ENCODE data around the gene TUBB4A. TPM values are rescaled to one million over a fixed set of nuclear protein-coding genes. Genes with fewer than 3 reads are reported as not detected.

TUBB4A gene
- total RNA-seq, 1 experiment from 2014 or later, result 4.4 TPM

GRCh38 chr19:6491802-6492592 is 10.1 kb downstream of the TUBB4A start:
- Histone ChIP-seq H3K27me3 (ENCODE audit: control insufficient read depth, insufficient read depth, low read length) (no peaks in the 10 kb centered on the region), H3K4me1 (ENCODE audit: control insufficient read depth, insufficient read depth, low read length) (no peaks in the 10 kb centered on the region), H3K27ac (ENCODE audit: low read length) (no peak overlapping the region), H3K9me3 (ENCODE audit: control insufficient read depth, insufficient read depth, low read depth, low read length) (no peaks in the 10 kb centered on the region), H3K36me3 (ENCODE audit: control insufficient read depth, insufficient read depth, low read length) (no peaks in the 10 kb centered on the region), H3K4me3 (ENCODE audit: low read depth in 2 of 2, low read length in 2 of 2) (no peak overlapping the region)
- CTCF ChIA-PET, result no interaction called here
- intact Hi-C loops (cut with micrococcal nuclease; ENCODE audit: unreplicated experiment), result no loop called here
- in situ Hi-C loops (cut with HindIII; ENCODE audit: low pct_unique_long_range_greater_than_20kb, low sequenced_read_pairs), result no loop called here
- DNase-seq (ENCODE audit: low read depth, low spot score) (no peak), ATAC-seq (no peak)
- no TSS peak for BruUV-seq (replicated peaks)
- no peak for TF ChIP-seq SIN3A (IDR thresholded peaks at IDR 0.05; ENCODE audit: borderline replicate concordance, insufficient read depth, low read depth, low read length)
- TF ChIP-seq CTCF (IDR thresholded peaks at IDR 0.05), result no peak
- TF ChIP-seq POLR2AphosphoS5 (IDR thresholded peaks at IDR 0.05; ENCODE audit: low read depth, low read length), result no peak
- no peak for TF ChIP-seq REST (IDR thresholded peaks at IDR 0.05; ENCODE audit: insufficient read depth in 1 of 2, low read depth in 2 of 2, low read length in 1 of 2)
- no peak for TF ChIP-seq TCF7L2 (IDR thresholded peaks at IDR 0.05; ENCODE audit: low read depth, low read length)
- POLR2A ChIA-PET, result no interaction called here

DNA sequence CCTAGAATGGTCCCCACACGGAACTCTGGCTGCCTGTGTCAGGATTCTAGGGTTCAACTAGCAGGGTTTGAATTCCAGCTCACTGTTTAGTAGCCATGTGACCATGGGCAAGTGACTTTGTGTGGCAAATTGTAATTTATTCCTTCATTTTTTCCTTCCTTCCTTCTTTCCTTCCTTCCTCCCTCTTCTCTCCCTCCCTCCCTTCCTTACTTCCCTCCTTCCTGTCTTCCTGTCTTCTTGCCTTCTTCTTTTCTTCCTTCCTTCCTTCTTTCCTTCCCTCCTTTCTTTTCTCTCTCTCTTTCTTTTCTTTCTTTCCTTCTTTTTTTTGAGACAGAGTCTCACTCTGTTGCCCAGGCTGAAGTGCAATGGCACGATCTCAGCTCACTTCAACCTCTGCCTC is 12.0 kb downstream of the TUBB4A start:
- in situ Hi-C loops (cut with HindIII; ENCODE audit: low pct_unique_long_range_greater_than_20kb, low sequenced_read_pairs), result no loop called here

More for the DNA sequence above, 12.0 kb downstream of the TUBB4A start:
- intact Hi-C loops (cut with micrococcal nuclease; ENCODE audit: unreplicated experiment), result no loop called here
- DNase-seq (ENCODE audit: low read depth, low spot score) (no peak), ATAC-seq (no peak)
- H3K4me1 ChIP-seq (ENCODE audit: control insufficient read depth, insufficient read depth, low read length), result no peaks in the 10 kb centered on the region
- H3K4me3 ChIP-seq (ENCODE audit: low read depth in 2 of 2, low read length in 2 of 2), result no peak overlapping the region
- H3K36me3 ChIP-seq (ENCODE audit: control insufficient read depth, insufficient read depth, low read length), result no peaks in the 10 kb centered on the region
- CTCF ChIA-PET, result no interaction called here
- no peaks in the 10 kb centered on the region for H3K27me3 ChIP-seq (ENCODE audit: control insufficient read depth, insufficient read depth, low read length)
- BruUV-seq (replicated peaks), result no TSS peak
- no peak overlapping the region for H3K27ac ChIP-seq (ENCODE audit: low read length)
- POLR2A ChIA-PET, result no interaction called here
- no peak for TF ChIP-seq TCF7L2 (IDR thresholded peaks at IDR 0.05; ENCODE audit: low read depth, low read length)
- no peak for TF ChIP-seq POLR2AphosphoS5 (IDR thresholded peaks at IDR 0.05; ENCODE audit: low read depth, low read length)
- TF ChIP-seq REST (IDR thresholded peaks at IDR 0.05; ENCODE audit: insufficient read depth in 1 of 2, low read depth in 2 of 2, low read length in 1 of 2), result no peak
- TF ChIP-seq CTCF (IDR thresholded peaks at IDR 0.05), result no peak
- TF ChIP-seq SIN3A (IDR thresholded peaks at IDR 0.05; ENCODE audit: borderline replicate concordance, insufficient read depth, low read depth, low read length), result no peak
- no peaks in the 10 kb centered on the region for H3K9me3 ChIP-seq (ENCODE audit: control insufficient read depth, insufficient read depth, low read depth, low read length)
